Chondrocyte (in vitro differentiated cells): Measurements from ENCODE around the gene STK32C. TPM values are rescaled to one million over a fixed set of nuclear protein-coding genes. Genes with fewer than 3 reads are reported as not detected.

ENCODE experiments used
- DNase-seq: peaks from one replicate; pipeline ENCODE4 v3.0.0; 2021; ENCODE audit warnings: mixed read lengths, low spot score
- H3K27ac Mint-ChIP-seq: one replicate; pipeline ENCODE4 v1.8.0; 2021; ENCODE audit warnings: mild to moderate bottlenecking, moderate library complexity, mixed read lengths; ENCODE audit not compliant: unreplicated experiment
- H3K27me3 Mint-ChIP-seq: 2 replicates; pipeline ENCODE4 v1.8.0; 2021; ENCODE audit warnings: low read depth, mixed read lengths
- H3K36me3 Mint-ChIP-seq: 2 replicates; pipeline ENCODE4 v1.8.0; 2021; ENCODE audit warnings: low read depth, mixed read lengths
- H3K4me1 Mint-ChIP-seq: 2 replicates; pipeline ENCODE4 v1.8.0; 2021; ENCODE audit warnings: low read depth, mild to moderate bottlenecking, mixed read lengths
- H3K4me3 Mint-ChIP-seq: one replicate; pipeline ENCODE4 v1.8.0; 2021; ENCODE audit warnings: mild to moderate bottlenecking, moderate library complexity, mixed read lengths; ENCODE audit not compliant: unreplicated experiment
- H3K9me3 Mint-ChIP-seq: 2 replicates; pipeline ENCODE4 v1.8.0; 2021; ENCODE audit warnings: low read depth, mixed read lengths
- total RNA-seq: library from RNA; stranded (reverse); gene quantifications from 3 replicates; pipeline ENCODE4 v1.2.1, GENCODE V29; 2021
- TF ChIP-seq, protein P1 (sequence below): fragments of 200-600 bp; sonication (generic); IDR thresholded peaks from 2 replicates; pipeline ENCODE4 v1.5.0; 2021; ENCODE audit warnings: antibody characterized with exemption, mild to moderate bottlenecking, moderate library complexity

STK32C gene
- total RNA-seq, 1 donor from 2014 or later, result 17.9 TPM

DNA sequence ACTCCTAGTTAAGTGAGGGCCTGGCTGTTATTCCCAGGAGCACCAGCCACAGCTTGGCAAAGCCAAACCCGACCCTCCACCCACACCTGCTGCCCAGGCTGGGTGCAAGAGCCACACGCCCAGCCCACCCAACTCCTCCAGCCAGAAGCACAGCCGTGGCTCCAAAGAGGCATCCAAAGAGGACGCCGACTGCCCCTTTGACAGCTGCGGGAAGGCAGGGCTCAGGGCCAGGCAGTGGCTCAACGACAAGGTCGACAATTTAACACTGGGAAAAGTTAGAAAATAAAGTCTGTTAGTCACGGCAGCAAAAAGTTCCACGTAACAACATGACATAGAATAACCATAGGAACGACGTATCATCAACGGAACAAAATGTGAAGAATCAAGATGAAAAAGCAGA lies 66.7 kb downstream of the STK32C start:
- Mint-ChIP-seq H3K36me3 (peaks cover 2% of the 10 kb centered on the region), H3K4me1 (no peaks in the 10 kb centered on the region), H3K27ac (no peak overlapping the region), H3K27me3 (no peaks in the 10 kb centered on the region), H3K9me3 (no peaks in the 10 kb centered on the region), H3K4me3 (no peak overlapping the region)
- no peak for DNase-seq
- TF ChIP-seq, protein P1, sequence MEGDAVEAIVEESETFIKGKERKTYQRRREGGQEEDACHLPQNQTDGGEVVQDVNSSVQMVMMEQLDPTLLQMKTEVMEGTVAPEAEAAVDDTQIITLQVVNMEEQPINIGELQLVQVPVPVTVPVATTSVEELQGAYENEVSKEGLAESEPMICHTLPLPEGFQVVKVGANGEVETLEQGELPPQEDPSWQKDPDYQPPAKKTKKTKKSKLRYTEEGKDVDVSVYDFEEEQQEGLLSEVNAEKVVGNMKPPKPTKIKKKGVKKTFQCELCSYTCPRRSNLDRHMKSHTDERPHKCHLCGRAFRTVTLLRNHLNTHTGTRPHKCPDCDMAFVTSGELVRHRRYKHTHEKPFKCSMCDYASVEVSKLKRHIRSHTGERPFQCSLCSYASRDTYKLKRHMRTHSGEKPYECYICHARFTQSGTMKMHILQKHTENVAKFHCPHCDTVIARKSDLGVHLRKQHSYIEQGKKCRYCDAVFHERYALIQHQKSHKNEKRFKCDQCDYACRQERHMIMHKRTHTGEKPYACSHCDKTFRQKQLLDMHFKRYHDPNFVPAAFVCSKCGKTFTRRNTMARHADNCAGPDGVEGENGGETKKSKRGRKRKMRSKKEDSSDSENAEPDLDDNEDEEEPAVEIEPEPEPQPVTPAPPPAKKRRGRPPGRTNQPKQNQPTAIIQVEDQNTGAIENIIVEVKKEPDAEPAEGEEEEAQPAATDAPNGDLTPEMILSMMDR, result no peak

DNA sequence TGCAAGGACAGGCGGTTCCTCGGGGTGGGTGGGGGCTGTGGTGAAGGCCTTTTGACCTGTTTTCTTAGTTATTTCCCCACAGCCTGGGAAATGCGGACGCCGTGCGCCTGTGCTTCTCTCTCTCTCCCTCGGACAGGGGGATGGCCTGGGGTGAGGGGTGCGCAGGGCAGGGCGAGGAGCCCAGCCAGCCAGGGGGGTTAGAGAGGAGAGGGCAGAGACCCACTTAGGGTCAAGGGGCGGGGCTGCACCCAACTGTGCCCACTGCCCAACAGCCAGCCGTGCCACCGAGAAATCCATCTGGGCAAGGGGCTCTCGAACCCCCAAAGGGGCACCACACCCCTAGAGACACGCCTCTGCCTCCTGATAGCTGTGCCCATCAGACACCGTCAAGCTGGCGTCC lies 67.2 kb downstream of the STK32C start:
- Mint-ChIP-seq H3K9me3 (no peaks in the 10 kb centered on the region), H3K4me3 (no peak overlapping the region), H3K27me3 (no peaks in the 10 kb centered on the region), H3K36me3 (peaks cover 2% of the 10 kb centered on the region), H3K4me1 (no peaks in the 10 kb centered on the region), H3K27ac (no peak overlapping the region)
- no peak for DNase-seq
- TF ChIP-seq, protein P1, result no peak

DNA sequence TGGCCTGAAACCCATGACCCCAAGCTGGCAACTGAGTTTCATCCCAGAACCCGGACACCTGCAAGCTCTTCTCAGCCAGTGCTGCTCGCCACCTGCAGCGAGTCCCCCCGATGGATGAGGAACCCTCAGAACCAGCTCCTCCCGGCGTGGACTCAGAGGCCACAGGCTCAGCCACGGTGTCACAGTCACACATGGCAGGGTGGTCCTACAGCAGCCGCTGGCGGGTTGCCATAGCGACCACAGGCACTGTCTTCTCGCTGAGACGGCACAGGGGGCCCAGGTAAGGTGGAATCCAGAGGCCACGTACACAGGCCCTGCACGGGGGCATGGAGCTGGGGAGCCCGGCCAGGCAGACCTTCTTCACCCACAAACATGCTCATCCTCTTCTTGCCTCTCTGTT lies 67.6 kb downstream of the STK32C start:
- H3K9me3 Mint-ChIP-seq, result no peaks in the 10 kb centered on the region
- no peaks in the 10 kb centered on the region for H3K27me3 Mint-ChIP-seq
- H3K27ac Mint-ChIP-seq, result no peak overlapping the region
- DNase-seq, result no peak
- H3K36me3 Mint-ChIP-seq, result peaks cover 2% of the 10 kb centered on the region
- TF ChIP-seq, protein P1, result no peak
- no peaks in the 10 kb centered on the region for H3K4me1 Mint-ChIP-seq
- no peak overlapping the region for H3K4me3 Mint-ChIP-seq

DNA sequence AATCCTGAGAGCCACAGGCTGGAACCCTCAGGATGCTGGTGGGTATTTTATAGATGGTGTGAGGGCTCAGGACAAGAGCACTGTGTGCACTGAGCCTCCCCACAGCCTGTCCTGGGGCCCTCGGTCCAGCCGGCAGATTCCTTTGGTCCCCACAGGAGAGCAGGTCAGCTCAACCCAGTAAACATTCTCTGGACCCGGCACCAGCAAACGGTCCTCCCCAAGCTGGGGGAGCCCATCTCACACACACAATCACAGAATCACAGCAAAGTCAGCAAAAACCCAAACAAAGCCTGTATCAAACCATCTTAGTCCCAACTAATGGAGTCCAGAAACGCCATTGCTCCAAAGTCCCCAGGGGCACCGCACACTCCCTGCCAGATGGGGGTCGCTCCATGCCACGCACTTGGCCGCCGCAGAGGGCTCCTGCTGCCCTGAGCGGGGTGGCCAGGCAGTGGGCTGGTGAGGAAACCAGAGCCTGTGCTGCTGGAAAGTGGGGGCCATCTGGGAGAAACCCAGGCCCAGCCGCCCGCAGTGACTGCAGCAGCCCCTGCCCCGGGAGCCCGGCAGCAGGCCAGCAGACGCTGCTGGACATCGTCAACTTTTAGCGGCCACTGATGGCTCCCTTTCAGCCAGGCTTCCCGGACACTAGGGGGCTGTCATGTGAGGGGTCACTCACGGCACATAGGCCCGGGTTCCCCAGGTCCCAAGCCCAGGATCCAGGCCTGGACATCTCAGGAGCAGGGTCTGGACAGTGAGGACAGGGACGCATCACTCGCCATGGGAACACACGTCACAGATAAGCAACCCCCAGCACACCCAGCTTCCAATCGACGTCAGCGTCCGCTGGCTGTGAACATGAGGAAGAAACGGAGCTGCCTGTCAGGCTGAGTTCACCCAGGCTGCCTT lies 68.4 kb downstream of the STK32C start:
- DNase-seq, result no peak
- TF ChIP-seq, protein P1, result peak; percentile 9
- H3K36me3 Mint-ChIP-seq, result peaks cover 2% of the 10 kb centered on the region
- H3K9me3 Mint-ChIP-seq, result no peaks in the 10 kb centered on the region
- no peaks in the 10 kb centered on the region for H3K4me1 Mint-ChIP-seq
- H3K27me3 Mint-ChIP-seq, result no peaks in the 10 kb centered on the region
- H3K4me3 Mint-ChIP-seq, result no peak overlapping the region
- peak overlapping the region; percentile 15 for H3K27ac Mint-ChIP-seq

DNA sequence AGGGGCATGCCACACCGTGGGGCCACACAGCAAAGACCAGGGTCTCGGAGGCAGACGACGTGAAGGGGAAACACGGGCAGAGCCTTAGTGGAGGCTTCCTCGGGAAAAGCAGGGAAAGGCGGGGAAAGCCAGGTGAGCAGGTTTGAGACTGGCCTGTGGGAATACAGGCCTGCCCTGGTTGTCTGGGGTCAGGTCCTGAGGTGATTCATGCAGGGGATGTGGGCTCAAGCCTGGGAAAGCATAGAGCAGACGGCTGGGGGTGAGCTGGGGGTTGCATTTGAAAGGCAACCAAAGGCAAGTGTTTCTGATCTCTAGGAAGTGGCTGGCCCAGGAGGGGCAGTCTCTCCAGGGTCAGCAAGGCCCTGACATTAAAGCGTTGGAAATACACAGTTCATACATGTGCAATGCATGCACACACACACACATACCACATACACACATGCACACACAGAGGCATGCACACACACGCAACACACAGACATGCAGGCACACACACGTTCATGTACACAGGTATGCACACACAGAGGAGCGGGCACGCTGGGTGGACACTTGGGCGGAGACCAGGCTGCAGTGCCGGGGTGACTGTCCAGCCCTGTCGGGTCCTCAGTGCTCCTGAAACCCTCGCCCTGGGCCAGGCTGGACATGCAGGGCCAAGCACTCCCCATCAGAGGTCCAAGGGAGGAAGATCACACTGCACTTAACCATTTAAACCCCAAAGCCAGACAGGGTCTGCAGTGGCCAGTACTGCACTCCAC lies 69.2 kb downstream of the STK32C start:
- H3K4me3 Mint-ChIP-seq, result no peak overlapping the region
- peaks cover 2% of the 10 kb centered on the region for H3K36me3 Mint-ChIP-seq
- TF ChIP-seq, protein P1, result no peak
- no peaks in the 10 kb centered on the region for H3K4me1 Mint-ChIP-seq
- no peak overlapping the region for H3K27ac Mint-ChIP-seq
- no peaks in the 10 kb centered on the region for H3K27me3 Mint-ChIP-seq
- no peaks in the 10 kb centered on the region for H3K9me3 Mint-ChIP-seq
- no peak for DNase-seq
